Psoas muscle (tissue), 8 donors: ENCODE measurements around the gene PPIB. TPM values are rescaled to one million over a fixed set of nuclear protein-coding genes. Genes with fewer than 3 reads are reported as not detected.

Source experiments
- ATAC-seq, 4 donors: fragments of 200-7000 bp; cut with Tn5 transposase; one replicate each; pipeline ENCODE4 v1.9.1; 2020; ENCODE audit warnings: moderate library complexity in 3 of 4, mild to moderate bottlenecking in 2 of 4
- DNase-seq, 2 donors: peaks; one replicate each; pipeline ENCODE4 v3.0.0-alpha.2; 2020
- H3K27ac ChIP-seq: fragments of 200-600 bp; one replicate; pipeline ENCODE4 v1.8.0; 2022
- H3K27me3 ChIP-seq, 3 donors: fragments of 200-600 bp in 1 of 3; one replicate each; pipeline versions ENCODE4 v1.6.1 to v1.8.0; 2013 to 2022; ENCODE audit warnings: low read length in 2 of 3, mild to moderate bottlenecking in 2 of 3, moderate library complexity in 1 of 3; ENCODE audit not compliant: insufficient read depth in 3 of 3
- H3K36me3 ChIP-seq, 2 donors: fragments of 200-600 bp in 1 of 2; one replicate each; pipeline versions ENCODE4 v1.6.1 to v1.8.0; 2013 to 2022; ENCODE audit warnings: low read depth in 1 of 2, mild to moderate bottlenecking in 1 of 2, moderate library complexity in 1 of 2; ENCODE audit not compliant: insufficient read depth in 1 of 2
- H3K4me1 ChIP-seq: fragments of 200-600 bp; one replicate; pipeline ENCODE4 v1.8.0; 2022
- H3K4me3 ChIP-seq: fragments of 200-600 bp; one replicate; pipeline ENCODE4 v1.8.0; 2022; ENCODE audit warnings: mild to moderate bottlenecking
- H3K9me3 ChIP-seq: fragments of 200-600 bp; one replicate; pipeline ENCODE4 v1.8.0; 2022
- WGBS, 3 donors: extraction: QIAGEN DNeasy Blood & Tissue Kit; methylation state at CpG; one replicate each; pipeline versions ENCODE4 v1.1.6 to v1.1.7; 2013; 5-methylcytosine and 5-hydroxymethylcytosine counted together
- intact Hi-C, 2 donors: fragments of 100-400 bp; cut with DNase I; formaldehyde crosslinking; loops; one replicate each; pipeline versions ENCODE4 v1.11.0 to v1.14.2; 2022
- polyA plus RNA-seq, 3 donors: library from polyadenylated mRNA; stranded (reverse); fragments of 200-250 nt; gene quantifications; one replicate each; pipeline ENCODE4 v1.2.3, GENCODE V29; 2013
- total RNA-seq, 4 donors: library from RNA; stranded (reverse); fragmentation: NEBNext Ultra II Directional in 2 of 4; extraction: Animal tissue kit (Norgen Biotek cat#: 25700) in 2 of 4; gene quantifications; one replicate each; pipeline versions ENCODE4 v1.2.1 to v1.2.4, GENCODE V29; 2021 to 2023
- TF ChIP-seq, protein P1 (sequence below): fragments of 200-600 bp; IDR thresholded peaks from one replicate; pipeline ENCODE4 v1.8.0; 2022; ENCODE audit warnings: antibody characterized with exemption
- donor health status: healthy with polysubstance abuse.
- donor health status: DM: no; HTN: no; CAD: no; lungs with moderate emphysema.
- donor health status: Bipolar disorder and iron deficiency.
- donor health status: healthy.
- donor health status: DM: yes; HTN: yes; CAD: no.
- donor health status: DM: no; HTN: no; CAD: no.
- donor health status: DM: no; HTN: no; CAD: no.
- donor health status: DM: yes; HTN: yes; CAD: no.

PPIB gene
- total and polyA plus RNA-seq, 7 donors, result 38.0 to 160 (median 51.4) TPM

DNA sequence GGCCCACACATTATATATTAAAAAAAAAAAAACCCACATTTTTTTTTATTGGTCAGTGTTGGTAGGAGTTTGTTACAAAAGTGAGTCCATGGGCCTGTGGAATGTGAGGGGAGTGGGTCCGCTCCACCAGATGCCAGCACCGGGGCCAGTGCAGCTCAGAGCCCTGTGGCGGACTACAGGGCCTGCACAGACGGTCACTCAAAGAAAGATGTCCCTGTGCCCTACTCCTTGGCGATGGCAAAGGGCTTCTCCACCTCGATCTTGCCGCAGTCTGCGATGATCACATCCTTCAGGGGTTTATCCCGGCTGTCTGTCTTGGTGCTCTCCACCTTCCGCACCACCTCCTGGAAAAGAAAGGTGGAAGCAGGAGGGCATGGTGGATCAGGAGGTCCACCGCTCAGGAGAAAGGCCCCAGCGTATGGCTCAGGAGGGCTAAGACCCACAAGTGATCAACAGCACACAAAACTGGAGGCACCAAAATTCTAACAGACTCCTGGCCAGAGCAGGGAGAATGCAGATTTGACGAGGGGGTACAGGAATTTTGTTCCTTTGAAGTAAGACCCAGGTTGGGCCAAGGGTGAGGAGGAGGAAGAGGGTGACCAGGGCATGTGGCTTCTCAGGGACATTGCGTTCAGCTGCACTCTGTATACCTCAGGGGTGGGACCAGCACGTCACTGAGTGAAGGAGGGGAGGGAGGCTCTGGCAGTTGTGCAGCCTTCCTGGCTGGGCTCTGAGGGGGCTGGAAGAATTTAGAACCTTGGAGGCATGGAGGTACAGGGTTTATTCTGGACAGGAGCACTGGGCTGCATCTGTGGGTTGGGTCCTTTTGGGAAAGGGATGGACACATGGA is 6.8 kb downstream of the PPIB start:
- Histone ChIP-seq H3K27me3 (peaks cover 0 to 15% (median 4%) of the 10 kb centered on the region in 3 donors), H3K4me1 (peaks cover 38% of the 10 kb centered on the region)
- 87 to 88% (median 88%) methylated on average over 15 of the region's 15 CpGs for WGBS, 3 donors

DNA sequence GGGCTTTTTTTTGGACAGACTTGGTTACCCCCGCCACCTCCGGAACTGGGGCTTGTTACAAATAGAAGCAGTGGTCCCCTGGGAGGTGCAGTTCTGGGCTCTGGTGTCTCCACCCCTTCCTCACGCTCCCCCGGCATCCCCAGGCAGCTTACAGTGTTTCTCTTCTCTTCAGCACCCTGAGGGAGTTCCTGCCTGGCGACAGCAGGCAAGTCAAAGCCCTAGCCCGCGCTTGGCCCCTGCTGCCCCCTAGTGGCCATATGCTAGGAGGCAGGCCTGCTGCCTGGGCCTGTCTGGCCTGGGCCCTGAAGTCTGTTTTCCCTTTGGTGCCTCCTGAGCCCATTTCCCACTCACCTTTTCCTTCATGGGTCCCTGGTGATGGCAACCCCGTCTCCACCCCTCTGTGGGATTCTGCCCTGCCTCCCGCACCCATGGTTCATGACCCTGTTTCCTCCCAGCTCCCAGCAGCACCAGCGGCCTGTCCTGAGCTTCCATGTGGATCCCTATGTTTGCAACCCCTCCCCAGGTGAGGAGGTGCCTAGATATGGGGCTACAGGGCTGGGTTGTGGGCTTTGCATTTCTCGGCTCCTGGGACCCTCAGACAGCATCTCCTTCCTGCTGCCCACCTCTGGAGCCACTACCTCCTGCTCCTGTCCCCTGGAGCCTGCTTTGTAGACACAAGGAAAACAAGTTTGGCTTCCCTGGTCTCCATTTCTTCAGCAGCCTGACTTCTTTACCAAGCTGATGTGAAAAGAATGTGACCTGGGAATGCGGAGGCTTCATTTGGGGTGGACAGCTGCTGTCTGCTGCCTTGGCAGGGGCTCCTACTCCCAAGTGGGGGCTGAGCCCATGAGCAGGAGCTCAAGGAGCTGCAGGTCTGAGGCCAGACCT is 9.1 kb downstream of the PPIB start:
- TF ChIP-seq, protein P1, sequence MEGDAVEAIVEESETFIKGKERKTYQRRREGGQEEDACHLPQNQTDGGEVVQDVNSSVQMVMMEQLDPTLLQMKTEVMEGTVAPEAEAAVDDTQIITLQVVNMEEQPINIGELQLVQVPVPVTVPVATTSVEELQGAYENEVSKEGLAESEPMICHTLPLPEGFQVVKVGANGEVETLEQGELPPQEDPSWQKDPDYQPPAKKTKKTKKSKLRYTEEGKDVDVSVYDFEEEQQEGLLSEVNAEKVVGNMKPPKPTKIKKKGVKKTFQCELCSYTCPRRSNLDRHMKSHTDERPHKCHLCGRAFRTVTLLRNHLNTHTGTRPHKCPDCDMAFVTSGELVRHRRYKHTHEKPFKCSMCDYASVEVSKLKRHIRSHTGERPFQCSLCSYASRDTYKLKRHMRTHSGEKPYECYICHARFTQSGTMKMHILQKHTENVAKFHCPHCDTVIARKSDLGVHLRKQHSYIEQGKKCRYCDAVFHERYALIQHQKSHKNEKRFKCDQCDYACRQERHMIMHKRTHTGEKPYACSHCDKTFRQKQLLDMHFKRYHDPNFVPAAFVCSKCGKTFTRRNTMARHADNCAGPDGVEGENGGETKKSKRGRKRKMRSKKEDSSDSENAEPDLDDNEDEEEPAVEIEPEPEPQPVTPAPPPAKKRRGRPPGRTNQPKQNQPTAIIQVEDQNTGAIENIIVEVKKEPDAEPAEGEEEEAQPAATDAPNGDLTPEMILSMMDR, result peak; percentile 98
- Histone ChIP-seq H3K9me3 (no peaks in the 10 kb centered on the region), H3K36me3 (peaks cover 0 to 50% of the 10 kb centered on the region in 2 donors), H3K4me3 (no peak overlapping the region), H3K27me3 (peaks cover 0 to 15% (median 6%) of the 10 kb centered on the region in 3 donors), H3K4me1 (peaks cover 26% of the 10 kb centered on the region), H3K27ac (peak overlapping the region; percentile 16)
- intact Hi-C loops, result no loop called here
- WGBS, 3 donors, result 20 to 27% (median 21%) methylated on average over 12 of the region's 12 CpGs
- ATAC-seq (peak; percentile 86 to 93 (median 91)), DNase-seq (peak; percentile 89 to 95)

More for the DNA sequence above, 6.8 kb downstream of the PPIB start:
- Histone ChIP-seq H3K36me3 (peaks cover 5 to 73% of the 10 kb centered on the region in 2 donors), H3K9me3 (no peaks in the 10 kb centered on the region), H3K27ac (no peak overlapping the region), H3K4me3 (no peak overlapping the region)
- ATAC-seq (no peak), DNase-seq (no peak)
- intact Hi-C loops, result no loop called here
- TF ChIP-seq, protein P1, result no peak

DNA sequence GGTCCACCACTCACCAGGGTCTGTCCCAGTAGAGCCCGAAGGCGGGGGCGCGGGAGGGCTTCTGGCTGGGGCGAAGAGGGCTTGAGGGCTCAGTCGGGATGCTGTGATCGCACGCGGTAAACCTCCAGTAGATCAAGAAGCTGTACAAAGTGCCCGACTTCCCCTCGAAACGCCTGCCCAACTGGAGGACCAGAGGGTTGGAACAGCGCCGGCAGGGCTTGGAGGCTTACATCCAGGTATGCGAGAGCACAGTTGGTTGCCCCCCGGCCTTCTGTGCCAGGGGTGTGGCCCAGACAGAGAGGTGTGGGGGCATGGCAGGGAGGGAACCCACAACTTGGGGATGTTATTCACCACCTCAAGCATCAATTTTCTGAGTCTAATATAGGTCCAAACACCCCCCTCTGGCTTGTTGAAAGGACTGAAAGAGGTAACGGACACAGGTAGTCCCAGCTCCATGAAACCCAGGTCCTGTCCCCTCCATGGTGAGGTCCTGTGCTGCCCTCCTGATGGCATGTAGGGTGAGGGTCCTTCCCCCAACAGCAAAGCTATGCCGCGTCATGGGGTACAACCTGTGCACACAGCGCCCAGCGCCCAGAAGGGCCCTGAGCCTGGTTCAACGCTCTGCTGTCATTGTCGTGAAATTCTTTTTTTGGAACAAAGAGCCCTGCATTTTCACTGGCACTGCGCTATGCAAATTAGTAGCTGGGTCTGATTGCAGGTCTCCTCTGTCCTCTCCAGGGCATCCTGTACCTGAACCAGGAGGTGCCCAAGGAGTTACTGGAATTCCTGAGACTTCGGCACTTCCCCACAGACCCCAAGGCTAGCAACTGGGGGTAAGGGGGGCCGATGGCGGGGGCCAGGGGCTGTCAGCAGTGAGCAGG is 10.1 kb downstream of the PPIB start:
- ATAC-seq (peak in 2 of 4 donors; percentile 1 to 14), DNase-seq (no peak)
- Histone ChIP-seq H3K4me1 (peaks cover 26% of the 10 kb centered on the region), H3K36me3 (peaks cover 0 to 40% of the 10 kb centered on the region in 2 donors), H3K9me3 (no peaks in the 10 kb centered on the region), H3K27ac (no peak overlapping the region), H3K27me3 (peaks cover 0 to 15% (median 6%) of the 10 kb centered on the region in 3 donors), H3K4me3 (peak overlapping the region; percentile 68)
- whole genome bisulfite sequencing, 3 donors, result 34 to 39% (median 38%) methylated on average over 27 of the region's 27 CpGs
- intact Hi-C loops, result no loop called here
- TF ChIP-seq, protein P1, result no peak
